ENCODE results near the gene FGD2.

DNA sequence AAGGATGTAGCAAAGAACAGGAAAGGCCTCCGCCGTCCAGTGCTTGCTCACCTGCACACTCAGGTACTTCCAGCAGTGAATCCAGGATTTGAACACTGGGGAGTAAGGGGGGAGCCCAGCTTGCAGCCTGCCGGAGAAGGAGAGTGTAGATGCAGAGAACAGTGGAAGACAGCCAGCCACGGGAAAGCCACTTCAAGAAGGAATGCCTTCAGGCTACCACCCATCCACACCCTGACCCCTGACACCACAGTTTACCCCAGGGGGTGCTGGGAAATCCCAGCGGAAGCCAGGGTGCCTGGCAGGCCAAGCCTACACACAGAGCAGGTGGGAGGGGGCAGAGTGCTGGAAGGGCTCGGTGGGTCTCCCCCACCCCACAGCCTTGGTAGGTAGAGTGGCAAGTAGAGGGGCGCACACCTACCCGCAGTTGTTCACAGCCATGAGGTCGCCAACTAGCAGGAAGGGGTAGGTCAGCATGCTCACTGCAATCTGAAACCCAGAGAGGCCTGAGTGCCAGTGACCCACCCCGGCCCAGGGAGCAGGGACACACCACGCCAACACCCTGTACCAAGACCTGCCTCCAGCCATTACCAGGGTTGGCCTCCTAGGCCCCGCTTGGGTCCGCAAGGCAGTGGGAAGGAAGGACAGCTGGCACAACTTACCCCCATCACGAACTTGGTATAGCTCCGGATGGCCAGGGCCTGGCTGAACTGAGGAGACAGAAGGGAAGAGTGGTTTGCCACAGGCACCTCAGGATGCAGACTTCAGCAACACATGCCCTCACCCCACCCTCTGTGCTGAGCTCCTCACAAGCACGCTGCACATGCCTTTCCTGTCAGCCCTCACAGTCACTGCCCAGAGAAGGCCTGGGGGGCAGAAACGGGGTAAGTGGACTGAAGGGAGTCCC is 35.2 kb upstream of the FGD2 start:
- TF ChIP-seq, protein P1, sequence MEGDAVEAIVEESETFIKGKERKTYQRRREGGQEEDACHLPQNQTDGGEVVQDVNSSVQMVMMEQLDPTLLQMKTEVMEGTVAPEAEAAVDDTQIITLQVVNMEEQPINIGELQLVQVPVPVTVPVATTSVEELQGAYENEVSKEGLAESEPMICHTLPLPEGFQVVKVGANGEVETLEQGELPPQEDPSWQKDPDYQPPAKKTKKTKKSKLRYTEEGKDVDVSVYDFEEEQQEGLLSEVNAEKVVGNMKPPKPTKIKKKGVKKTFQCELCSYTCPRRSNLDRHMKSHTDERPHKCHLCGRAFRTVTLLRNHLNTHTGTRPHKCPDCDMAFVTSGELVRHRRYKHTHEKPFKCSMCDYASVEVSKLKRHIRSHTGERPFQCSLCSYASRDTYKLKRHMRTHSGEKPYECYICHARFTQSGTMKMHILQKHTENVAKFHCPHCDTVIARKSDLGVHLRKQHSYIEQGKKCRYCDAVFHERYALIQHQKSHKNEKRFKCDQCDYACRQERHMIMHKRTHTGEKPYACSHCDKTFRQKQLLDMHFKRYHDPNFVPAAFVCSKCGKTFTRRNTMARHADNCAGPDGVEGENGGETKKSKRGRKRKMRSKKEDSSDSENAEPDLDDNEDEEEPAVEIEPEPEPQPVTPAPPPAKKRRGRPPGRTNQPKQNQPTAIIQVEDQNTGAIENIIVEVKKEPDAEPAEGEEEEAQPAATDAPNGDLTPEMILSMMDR (IDR thresholded peaks at IDR 0.05; ENCODE audit: insufficient read depth, low read length, poor library complexity, severe bottlenecking) = no peak
- TF ChIP-seq EZH2phosphoT487 (conservative IDR thresholded peaks at IDR 0.05; ENCODE audit: low read length) = no peak
